ENCODE measurements around the gene MLNR. TPM values are rescaled to one million over a fixed set of nuclear protein-coding genes. Genes with fewer than 3 reads are reported as not detected.
A peak's percentile ranks its signal among the peaks of the same experiment; 100 is the strongest.

MLNR gene
- total RNA-seq, 1 experiment from 2014 or later, result not detected

GRCh38 chr13:49217962-49218492 is 2.1 kb upstream of the MLNR start:
- no peaks in the 10 kb centered on the region for H3K36me3 ChIP-seq (ENCODE audit: control insufficient read depth, insufficient read depth, low read length)
- no peak for TF ChIP-seq CTCF (IDR thresholded peaks at IDR 0.05; ENCODE audit: insufficient read depth in 1 of 2, low read depth in 1 of 2, low read length in 1 of 2, severe bottlenecking in 1 of 2, unreplicated experiment in 1 of 2)
- no peak for DNase-seq
- H3K9me3 Mint-ChIP-seq (ENCODE audit: unreplicated experiment), result no peaks in the 10 kb centered on the region
- no TSS peak for BruUV-seq (replicated peaks)
- ChIA-PET CTCF (interaction anchor here (0.6 kb wide), 1 partner anchor 31 kb away, joined by 3 read pairs; no protein-coding TSS in a partner anchor), POLR2A (no interaction called here)
- 0 out of 2 replicates have a peak, but pooled peaks cover 3% of the 10 kb centered on the region for H3K4me1 ChIP-seq
- H3K4me3 Mint-ChIP-seq (ENCODE audit: unreplicated experiment), result peak overlapping the region; percentile 74
- intact Hi-C loops (cut with micrococcal nuclease; ENCODE audit: unreplicated experiment), result no loop called here
- H3K27me3 ChIP-seq (replicated peaks; ENCODE audit: control insufficient read depth, insufficient read depth, low read length), result no peaks in the 10 kb centered on the region
- no peaks in the 10 kb centered on the region for H3K9me3 ChIP-seq
- no peak overlapping the region for H3K27ac Mint-ChIP-seq (ENCODE audit: unreplicated experiment)
- H3K27me3 Mint-ChIP-seq (ENCODE audit: insufficient read depth, unreplicated experiment), result peaks cover 14% of the 10 kb centered on the region
- peaks cover 19% of the 10 kb centered on the region for H3K4me1 Mint-ChIP-seq (ENCODE audit: low read depth, unreplicated experiment)
- H3K4me3 ChIP-seq (ENCODE audit: low read depth, low read length), result no peak overlapping the region
- no peaks in the 10 kb centered on the region for H3K36me3 Mint-ChIP-seq (ENCODE audit: insufficient read depth, unreplicated experiment)

GRCh38 chr13:49218493-49219051 is 1.6 kb upstream of the MLNR start:
- no peaks in the 10 kb centered on the region for H3K27me3 ChIP-seq (replicated peaks; ENCODE audit: control insufficient read depth, insufficient read depth, low read length)
- no peaks in the 10 kb centered on the region for H3K9me3 ChIP-seq
- POLR2A ChIA-PET, result no interaction called here
- no peak overlapping the region for H3K4me3 ChIP-seq (ENCODE audit: low read depth, low read length)
- H3K4me1 ChIP-seq, result 0 out of 2 replicates have a peak, but pooled peaks cover 3% of the 10 kb centered on the region
- Mint-ChIP-seq H3K27me3 (ENCODE audit: insufficient read depth, unreplicated experiment) (peaks cover 14% of the 10 kb centered on the region), H3K27ac (ENCODE audit: unreplicated experiment) (no peak overlapping the region), H3K9me3 (ENCODE audit: unreplicated experiment) (no peaks in the 10 kb centered on the region), H3K4me3 (ENCODE audit: unreplicated experiment) (peak overlapping the region; percentile 74), H3K36me3 (ENCODE audit: insufficient read depth, unreplicated experiment) (no peaks in the 10 kb centered on the region), H3K4me1 (ENCODE audit: low read depth, unreplicated experiment) (peaks cover 19% of the 10 kb centered on the region)
- intact Hi-C loops (cut with micrococcal nuclease; ENCODE audit: unreplicated experiment), result no loop called here
- TF ChIP-seq CTCF (IDR thresholded peaks at IDR 0.05; ENCODE audit: insufficient read depth in 1 of 2, low read depth in 1 of 2, low read length in 1 of 2, severe bottlenecking in 1 of 2, unreplicated experiment in 1 of 2), result no peak
- H3K36me3 ChIP-seq (ENCODE audit: control insufficient read depth, insufficient read depth, low read length), result no peaks in the 10 kb centered on the region
- no TSS peak for BruUV-seq (replicated peaks)
- no peak for DNase-seq
- CTCF ChIA-PET, result interaction anchor here (0.6 to 1.9 kb wide), 3 partner anchors 29 to 63 kb away, joined by 3 to 5 read pairs (median 5); partner anchors contain the start of gene CDADC1

GRCh38 chr13:49219647-49220035 is 497 bp upstream of the MLNR start:
- no peak for TF ChIP-seq CTCF (IDR thresholded peaks at IDR 0.05; ENCODE audit: insufficient read depth in 1 of 2, low read depth in 1 of 2, low read length in 1 of 2, severe bottlenecking in 1 of 2, unreplicated experiment in 1 of 2)
- Mint-ChIP-seq H3K27ac (ENCODE audit: unreplicated experiment) (no peak overlapping the region), H3K36me3 (ENCODE audit: insufficient read depth, unreplicated experiment) (no peaks in the 10 kb centered on the region), H3K4me3 (ENCODE audit: unreplicated experiment) (peak overlapping the region; percentile 74), H3K27me3 (ENCODE audit: insufficient read depth, unreplicated experiment) (peaks cover 14% of the 10 kb centered on the region), H3K4me1 (ENCODE audit: low read depth, unreplicated experiment) (peaks cover 19% of the 10 kb centered on the region), H3K9me3 (ENCODE audit: unreplicated experiment) (no peaks in the 10 kb centered on the region)
- DNase-seq, result no peak
- H3K27me3 ChIP-seq (replicated peaks; ENCODE audit: control insufficient read depth, insufficient read depth, low read length), result no peaks in the 10 kb centered on the region
- intact Hi-C loops (cut with micrococcal nuclease; ENCODE audit: unreplicated experiment), result loop anchor here (10.0 kb wide), 1 partner anchor 65 kb away; no protein-coding TSS in a partner anchor
- BruUV-seq (replicated peaks), result no TSS peak
- H3K4me1 ChIP-seq, result 0 out of 2 replicates have a peak, but pooled peaks cover 3% of the 10 kb centered on the region
- H3K4me3 ChIP-seq (ENCODE audit: low read depth, low read length), result peak overlapping the region; percentile 31
- CTCF ChIA-PET, result interaction anchor here (0.6 to 1.9 kb wide), 3 partner anchors 28 to 472 kb away, joined by 3 to 5 read pairs (median 5); partner anchors contain the start of gene CDADC1
- POLR2A ChIA-PET, result interaction anchor here (0.7 kb wide), 1 partner anchor 28 kb away, joined by 3 read pairs; the partner anchor contains the start of gene CDADC1
- no peaks in the 10 kb centered on the region for H3K9me3 ChIP-seq
- no peaks in the 10 kb centered on the region for H3K36me3 ChIP-seq (ENCODE audit: control insufficient read depth, insufficient read depth, low read length)
